ENCODE data around the gene GALNT2.

Gene GALNT2

DNA sequence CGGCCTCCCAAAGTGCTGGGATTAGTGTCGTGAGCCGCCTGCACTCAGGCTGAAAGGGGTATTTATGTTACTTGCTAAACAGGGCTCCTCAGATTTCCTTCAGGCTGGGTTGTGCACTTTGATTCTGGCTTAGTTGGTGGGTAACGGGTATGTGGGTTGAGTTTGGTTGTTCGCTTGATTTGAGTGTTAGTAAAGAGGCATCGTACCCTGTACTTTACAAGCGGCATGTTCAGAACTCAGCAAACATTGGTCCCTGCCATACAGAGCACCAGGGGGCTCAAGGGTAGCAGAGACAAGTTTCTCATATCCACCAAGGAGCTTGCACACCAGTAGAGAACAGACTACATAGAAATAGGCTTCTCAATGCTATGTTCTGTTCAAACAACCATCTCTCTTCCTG is 211.3 kb downstream of the GALNT2 start:
- no peak overlapping the region for H3K4me3 ChIP-seq (ENCODE audit: low read depth, low read length)
- TF ChIP-seq, protein P1, sequence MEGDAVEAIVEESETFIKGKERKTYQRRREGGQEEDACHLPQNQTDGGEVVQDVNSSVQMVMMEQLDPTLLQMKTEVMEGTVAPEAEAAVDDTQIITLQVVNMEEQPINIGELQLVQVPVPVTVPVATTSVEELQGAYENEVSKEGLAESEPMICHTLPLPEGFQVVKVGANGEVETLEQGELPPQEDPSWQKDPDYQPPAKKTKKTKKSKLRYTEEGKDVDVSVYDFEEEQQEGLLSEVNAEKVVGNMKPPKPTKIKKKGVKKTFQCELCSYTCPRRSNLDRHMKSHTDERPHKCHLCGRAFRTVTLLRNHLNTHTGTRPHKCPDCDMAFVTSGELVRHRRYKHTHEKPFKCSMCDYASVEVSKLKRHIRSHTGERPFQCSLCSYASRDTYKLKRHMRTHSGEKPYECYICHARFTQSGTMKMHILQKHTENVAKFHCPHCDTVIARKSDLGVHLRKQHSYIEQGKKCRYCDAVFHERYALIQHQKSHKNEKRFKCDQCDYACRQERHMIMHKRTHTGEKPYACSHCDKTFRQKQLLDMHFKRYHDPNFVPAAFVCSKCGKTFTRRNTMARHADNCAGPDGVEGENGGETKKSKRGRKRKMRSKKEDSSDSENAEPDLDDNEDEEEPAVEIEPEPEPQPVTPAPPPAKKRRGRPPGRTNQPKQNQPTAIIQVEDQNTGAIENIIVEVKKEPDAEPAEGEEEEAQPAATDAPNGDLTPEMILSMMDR (conservative IDR thresholded peaks at IDR 0.05; ENCODE audit: low read depth, low read length), result no peak
- DNase-seq (ENCODE audit: low read depth), result no peak

- H3K4me3 ChIP-seq (ENCODE audit: low read depth, low read length), result no peak overlapping the region
- TF ChIP-seq, protein P1 (conservative IDR thresholded peaks at IDR 0.05; ENCODE audit: low read depth, low read length), result no peak
- DNase-seq (ENCODE audit: low read depth), result no peak
Observed at GRCh38 chr1:230278871-230279582, 212.0 kb downstream of the GALNT2 start.

DNA sequence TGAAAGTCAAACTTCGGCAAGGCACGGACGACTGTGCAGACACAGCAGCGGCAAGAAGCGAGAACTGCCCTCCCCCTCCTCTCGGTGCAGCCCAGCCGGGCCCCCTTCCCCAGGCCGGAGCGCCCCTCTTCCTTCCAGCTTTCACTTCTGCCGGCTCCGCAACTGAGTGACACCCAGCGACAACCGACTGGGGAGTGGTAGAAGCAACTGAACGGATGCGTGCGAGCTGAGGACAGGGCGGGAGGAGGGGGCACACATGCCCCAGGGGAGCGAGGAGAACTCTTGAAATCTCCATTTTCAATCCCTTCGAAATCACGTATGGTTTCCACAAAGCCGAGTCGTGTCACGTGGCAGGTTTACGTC is 212.5 kb downstream of the GALNT2 start:
- DNase-seq (ENCODE audit: low read depth), result no peak
- TF ChIP-seq, protein P1 (conservative IDR thresholded peaks at IDR 0.05; ENCODE audit: low read depth, low read length), result no peak
- H3K4me3 ChIP-seq (ENCODE audit: low read depth, low read length), result no peak overlapping the region

DNA sequence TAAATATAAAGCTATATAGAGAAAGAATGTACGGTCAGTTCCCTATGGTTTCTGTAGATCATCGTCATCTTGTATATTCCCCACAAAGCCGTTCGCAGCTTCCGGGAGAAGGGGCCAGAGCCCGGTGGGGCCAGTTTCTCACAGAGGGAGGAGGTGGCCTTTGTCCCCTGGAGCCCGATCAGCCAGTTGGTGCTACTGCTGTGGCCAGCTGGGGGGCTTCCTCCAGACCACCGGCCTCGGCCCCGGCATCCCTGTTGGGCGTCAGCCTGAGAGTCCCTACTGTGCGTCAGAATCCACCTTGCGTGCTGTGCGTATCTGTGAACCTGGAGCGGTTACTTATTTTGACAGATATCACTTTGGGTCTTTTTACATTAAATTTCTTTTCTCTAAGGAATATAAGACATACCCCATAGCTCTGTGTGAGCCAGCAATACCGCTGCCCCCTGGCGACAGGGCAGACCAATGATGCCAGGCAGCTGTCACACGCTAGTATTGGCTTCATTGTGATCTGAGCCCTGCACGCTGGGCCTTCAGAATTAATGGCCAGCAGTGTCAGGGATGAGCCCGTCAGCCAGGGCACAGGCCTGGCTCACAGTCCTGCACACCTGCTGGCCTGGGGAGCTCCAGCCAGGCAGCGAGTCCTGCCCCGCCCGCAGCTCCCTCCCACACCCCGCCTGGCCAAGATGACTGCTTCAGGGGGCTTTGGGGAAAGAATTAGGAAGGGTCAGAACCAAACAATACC is 213.2 kb downstream of the GALNT2 start:
- TF ChIP-seq, protein P1 (conservative IDR thresholded peaks at IDR 0.05; ENCODE audit: low read depth, low read length), result no peak
- no peak overlapping the region for H3K4me3 ChIP-seq (ENCODE audit: low read depth, low read length)
- no peak for DNase-seq (ENCODE audit: low read depth)

GRCh38 chr1:230280906-230281413 is 213.9 kb downstream of the GALNT2 start:
- TF ChIP-seq, protein P1 (conservative IDR thresholded peaks at IDR 0.05; ENCODE audit: low read depth, low read length), result no peak
- DNase-seq (ENCODE audit: low read depth), result no peak
- no peak overlapping the region for H3K4me3 ChIP-seq (ENCODE audit: low read depth, low read length)

DNA sequence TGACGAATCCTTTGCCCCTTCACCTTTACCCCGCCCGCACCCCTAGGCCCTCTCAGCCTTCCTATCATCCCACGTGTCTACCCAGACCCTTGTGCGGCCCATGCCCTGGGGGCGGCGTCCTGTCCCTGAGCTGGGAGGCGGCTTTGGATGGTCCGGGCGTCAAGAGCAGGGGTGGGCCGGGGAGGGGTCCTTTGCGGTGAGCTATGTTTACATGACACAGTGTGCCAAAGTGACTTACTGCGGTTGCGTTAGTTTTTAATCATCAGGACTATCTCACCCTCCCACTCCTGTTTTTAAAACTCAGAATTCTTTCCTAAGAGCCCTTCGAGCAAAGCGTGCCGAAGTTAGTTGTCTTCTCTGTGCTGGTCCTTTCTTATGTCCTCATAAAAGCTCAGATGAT is 214.5 kb downstream of the GALNT2 start:
- TF ChIP-seq, protein P1 (conservative IDR thresholded peaks at IDR 0.05; ENCODE audit: low read depth, low read length), result no peak
- H3K4me3 ChIP-seq (ENCODE audit: low read depth, low read length), result no peak overlapping the region
- DNase-seq (ENCODE audit: low read depth), result no peak
